HL-60 (cell line): ENCODE measurements around the gene TNFRSF8.

ENCODE experiments used
- GABPA ChIP-seq: IDR thresholded peaks from 2 replicates; pipeline ENCODE4 v1.6.1; 2012; ENCODE audit warnings: low read depth
- POLR2AphosphoS5 ChIP-seq: IDR thresholded peaks from 2 replicates; pipeline ENCODE4 v1.6.1; 2012; ENCODE audit warnings: low read depth
- SPI1 ChIP-seq: IDR thresholded peaks from 2 replicates; pipeline ENCODE4 v1.6.1; 2012; ENCODE audit warnings: low read depth, mild to moderate bottlenecking, borderline replicate concordance
- TF ChIP-seq, protein P1 (sequence below): IDR thresholded peaks from one replicate; pipeline ENCODE4 v1.5.1; 2011; ENCODE audit warnings: low read length, control low read depth, inconsistent platforms; ENCODE audit not compliant: insufficient read depth
- TF ChIP-seq, protein P2 (sequence below): IDR thresholded peaks from 2 replicates; pipeline ENCODE4 v1.6.1; 2012; ENCODE audit warnings: low read depth; ENCODE audit not compliant: insufficient replicate concordance

DNA sequence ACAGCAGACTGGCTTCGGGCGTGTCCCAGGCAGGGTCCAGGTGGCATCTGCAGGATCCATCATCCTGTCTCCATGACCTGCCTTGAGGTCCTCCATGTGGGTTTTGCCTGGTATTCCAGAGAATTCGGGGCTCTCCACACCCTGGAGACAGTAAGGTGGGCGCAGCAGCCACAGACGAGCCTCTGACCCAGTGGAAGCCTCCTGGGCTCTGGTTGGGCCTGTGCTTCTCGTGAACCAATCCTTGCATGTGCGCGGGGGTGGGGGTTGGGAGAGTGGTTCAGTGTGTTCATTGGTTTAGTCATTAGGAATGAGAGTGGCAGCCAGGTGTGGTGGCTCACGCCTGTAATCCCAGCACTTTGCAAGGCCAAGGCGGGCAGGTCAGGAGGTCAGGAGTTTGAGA is 71.6 kb downstream of the TNFRSF8 start:
- no peak for TF ChIP-seq POLR2AphosphoS5
- TF ChIP-seq, protein P1, sequence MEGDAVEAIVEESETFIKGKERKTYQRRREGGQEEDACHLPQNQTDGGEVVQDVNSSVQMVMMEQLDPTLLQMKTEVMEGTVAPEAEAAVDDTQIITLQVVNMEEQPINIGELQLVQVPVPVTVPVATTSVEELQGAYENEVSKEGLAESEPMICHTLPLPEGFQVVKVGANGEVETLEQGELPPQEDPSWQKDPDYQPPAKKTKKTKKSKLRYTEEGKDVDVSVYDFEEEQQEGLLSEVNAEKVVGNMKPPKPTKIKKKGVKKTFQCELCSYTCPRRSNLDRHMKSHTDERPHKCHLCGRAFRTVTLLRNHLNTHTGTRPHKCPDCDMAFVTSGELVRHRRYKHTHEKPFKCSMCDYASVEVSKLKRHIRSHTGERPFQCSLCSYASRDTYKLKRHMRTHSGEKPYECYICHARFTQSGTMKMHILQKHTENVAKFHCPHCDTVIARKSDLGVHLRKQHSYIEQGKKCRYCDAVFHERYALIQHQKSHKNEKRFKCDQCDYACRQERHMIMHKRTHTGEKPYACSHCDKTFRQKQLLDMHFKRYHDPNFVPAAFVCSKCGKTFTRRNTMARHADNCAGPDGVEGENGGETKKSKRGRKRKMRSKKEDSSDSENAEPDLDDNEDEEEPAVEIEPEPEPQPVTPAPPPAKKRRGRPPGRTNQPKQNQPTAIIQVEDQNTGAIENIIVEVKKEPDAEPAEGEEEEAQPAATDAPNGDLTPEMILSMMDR = no peak
- TF ChIP-seq, protein P2, sequence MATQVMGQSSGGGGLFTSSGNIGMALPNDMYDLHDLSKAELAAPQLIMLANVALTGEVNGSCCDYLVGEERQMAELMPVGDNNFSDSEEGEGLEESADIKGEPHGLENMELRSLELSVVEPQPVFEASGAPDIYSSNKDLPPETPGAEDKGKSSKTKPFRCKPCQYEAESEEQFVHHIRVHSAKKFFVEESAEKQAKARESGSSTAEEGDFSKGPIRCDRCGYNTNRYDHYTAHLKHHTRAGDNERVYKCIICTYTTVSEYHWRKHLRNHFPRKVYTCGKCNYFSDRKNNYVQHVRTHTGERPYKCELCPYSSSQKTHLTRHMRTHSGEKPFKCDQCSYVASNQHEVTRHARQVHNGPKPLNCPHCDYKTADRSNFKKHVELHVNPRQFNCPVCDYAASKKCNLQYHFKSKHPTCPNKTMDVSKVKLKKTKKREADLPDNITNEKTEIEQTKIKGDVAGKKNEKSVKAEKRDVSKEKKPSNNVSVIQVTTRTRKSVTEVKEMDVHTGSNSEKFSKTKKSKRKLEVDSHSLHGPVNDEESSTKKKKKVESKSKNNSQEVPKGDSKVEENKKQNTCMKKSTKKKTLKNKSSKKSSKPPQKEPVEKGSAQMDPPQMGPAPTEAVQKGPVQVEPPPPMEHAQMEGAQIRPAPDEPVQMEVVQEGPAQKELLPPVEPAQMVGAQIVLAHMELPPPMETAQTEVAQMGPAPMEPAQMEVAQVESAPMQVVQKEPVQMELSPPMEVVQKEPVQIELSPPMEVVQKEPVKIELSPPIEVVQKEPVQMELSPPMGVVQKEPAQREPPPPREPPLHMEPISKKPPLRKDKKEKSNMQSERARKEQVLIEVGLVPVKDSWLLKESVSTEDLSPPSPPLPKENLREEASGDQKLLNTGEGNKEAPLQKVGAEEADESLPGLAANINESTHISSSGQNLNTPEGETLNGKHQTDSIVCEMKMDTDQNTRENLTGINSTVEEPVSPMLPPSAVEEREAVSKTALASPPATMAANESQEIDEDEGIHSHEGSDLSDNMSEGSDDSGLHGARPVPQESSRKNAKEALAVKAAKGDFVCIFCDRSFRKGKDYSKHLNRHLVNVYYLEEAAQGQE = no peak
- TF ChIP-seq SPI1 = no peak
- TF ChIP-seq GABPA = no peak
